ENCODE measurements around the gene PRF1. TPM values are rescaled to one million over a fixed set of nuclear protein-coding genes. Genes with fewer than 3 reads are reported as not detected.

The PRF1 gene
- total RNA-seq, 1 donor from 2014 or later, result not detected

DNA sequence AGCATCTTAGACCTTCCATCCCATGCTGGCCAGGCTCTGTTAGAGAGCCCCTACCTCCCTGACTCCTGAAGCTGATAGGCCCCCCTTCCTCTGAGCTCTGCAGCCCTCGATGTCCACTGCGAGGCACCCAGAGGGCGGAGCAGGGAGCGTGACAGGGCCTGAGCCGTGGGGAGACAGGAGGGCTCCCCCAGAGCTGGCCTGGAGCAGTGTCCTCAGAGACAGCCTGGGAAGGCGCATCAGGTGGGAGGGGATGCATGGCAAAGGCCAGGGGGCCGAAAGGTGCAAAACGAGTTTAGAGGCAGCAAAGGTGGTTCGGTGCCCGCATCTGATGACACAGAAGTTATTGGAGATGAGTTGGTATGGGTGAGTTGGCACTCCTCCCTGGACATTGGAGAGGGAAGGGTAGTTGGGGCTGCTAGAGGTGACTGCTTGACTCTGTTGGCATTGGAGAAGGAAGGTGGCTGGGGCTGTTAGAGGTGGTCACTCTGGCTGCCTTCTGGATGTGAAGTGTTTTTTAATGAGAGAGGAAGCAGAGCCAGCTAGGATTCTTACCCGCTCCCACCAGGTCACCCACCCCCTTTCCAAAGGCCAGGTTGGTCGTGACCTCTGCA lies 53.1 kb downstream of the PRF1 start:
- Mint-ChIP-seq H3K9me3 (no peaks in the 10 kb centered on the region), H3K36me3 (no peaks in the 10 kb centered on the region), H3K4me1 (ENCODE audit: unreplicated experiment) (peaks cover 27% of the 10 kb centered on the region), H3K4me3 (no peak overlapping the region), H3K27me3 (peaks cover 3% of the 10 kb centered on the region), H3K27ac (no peak overlapping the region)
- DNase-seq (ENCODE audit: extremely low spot score, unreplicated experiment), result no peak
- TF ChIP-seq CTCF (conservative IDR thresholded peaks at IDR 0.05), result no peak

Other genes with a start within 250 kb of the PRF1 start
- 6.1 and 17.6 TPM in 2 replicates for gene LRRC20, start 220.1 kb downstream of the PRF1 start, total RNA-seq (ENCODE audit: low replicate concordance)
- 80.4 and 100 TPM in 2 replicates for gene EIF4EBP2, start 198.6 kb downstream of the PRF1 start, total RNA-seq (ENCODE audit: low replicate concordance)
- not detected in 2 replicates for gene NODAL, start 161.1 kb downstream of the PRF1 start, total RNA-seq (ENCODE audit: low replicate concordance)
- gene PALD1, start 124.0 kb downstream of the PRF1 start, total RNA-seq (ENCODE audit: low replicate concordance), result 0.43 and 9.6 TPM in 2 replicates
- 0.29 and 1.4 TPM in 2 replicates for gene ADAMTS14, start 69.8 kb upstream of the PRF1 start, total RNA-seq (ENCODE audit: low replicate concordance)
- gene TBATA, start 182.6 kb upstream of the PRF1 start, total RNA-seq (ENCODE audit: low replicate concordance), result not detected in 2 replicates
- 70.5 and 84.3 TPM in 2 replicates for gene SGPL1, start 213.2 kb upstream of the PRF1 start, total RNA-seq (ENCODE audit: low replicate concordance)